ENCODE results near the gene NBPF3. TPM values are rescaled to one million over a fixed set of nuclear protein-coding genes. Genes with fewer than 3 reads are reported as not detected.

NBPF3 gene
- total and polyA plus RNA-seq, 2 experiments from 2014 or later: 8.1 to 13.8 TPM

DNA sequence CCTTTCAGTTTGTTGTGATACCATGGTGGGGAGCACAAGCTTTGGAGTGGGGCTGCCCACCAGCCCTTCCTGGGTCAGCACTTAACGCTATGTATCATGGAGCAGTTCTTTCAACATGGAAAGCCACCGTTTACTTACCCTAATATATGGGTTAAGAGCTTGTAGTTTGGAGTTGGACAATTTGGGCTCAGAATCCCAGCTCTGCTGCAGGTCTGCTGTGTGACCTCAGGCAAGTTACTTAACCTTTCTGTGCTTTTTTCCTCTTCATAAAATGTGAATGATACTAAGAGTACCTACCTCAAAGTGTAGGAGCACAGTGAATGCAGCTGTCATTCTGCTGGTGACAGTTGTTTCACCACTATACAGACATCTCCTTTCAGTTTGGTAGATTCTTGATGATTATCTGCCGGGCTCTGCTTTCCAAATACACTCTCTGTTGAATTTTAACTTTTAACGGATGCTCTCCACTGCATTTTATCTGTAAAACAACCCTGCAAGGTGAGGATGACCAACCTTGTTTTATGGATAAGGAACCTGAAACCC is 93.1 kb downstream of the NBPF3 start:
- Histone ChIP-seq H3K9me3 (ENCODE audit: low read depth) (no peaks in the 10 kb centered on the region), H3K4me3 (no peak overlapping the region), H3K27ac (no peak overlapping the region), H3K4me1 (ENCODE audit: low read depth) (no peaks in the 10 kb centered on the region), H3K36me3 (no peaks in the 10 kb centered on the region), H3K27me3 (no peaks in the 10 kb centered on the region)
- no peak for DNase-seq (ENCODE audit: low read depth in 1 of 2, low spot score in 1 of 2)
- TF ChIP-seq, protein P1, sequence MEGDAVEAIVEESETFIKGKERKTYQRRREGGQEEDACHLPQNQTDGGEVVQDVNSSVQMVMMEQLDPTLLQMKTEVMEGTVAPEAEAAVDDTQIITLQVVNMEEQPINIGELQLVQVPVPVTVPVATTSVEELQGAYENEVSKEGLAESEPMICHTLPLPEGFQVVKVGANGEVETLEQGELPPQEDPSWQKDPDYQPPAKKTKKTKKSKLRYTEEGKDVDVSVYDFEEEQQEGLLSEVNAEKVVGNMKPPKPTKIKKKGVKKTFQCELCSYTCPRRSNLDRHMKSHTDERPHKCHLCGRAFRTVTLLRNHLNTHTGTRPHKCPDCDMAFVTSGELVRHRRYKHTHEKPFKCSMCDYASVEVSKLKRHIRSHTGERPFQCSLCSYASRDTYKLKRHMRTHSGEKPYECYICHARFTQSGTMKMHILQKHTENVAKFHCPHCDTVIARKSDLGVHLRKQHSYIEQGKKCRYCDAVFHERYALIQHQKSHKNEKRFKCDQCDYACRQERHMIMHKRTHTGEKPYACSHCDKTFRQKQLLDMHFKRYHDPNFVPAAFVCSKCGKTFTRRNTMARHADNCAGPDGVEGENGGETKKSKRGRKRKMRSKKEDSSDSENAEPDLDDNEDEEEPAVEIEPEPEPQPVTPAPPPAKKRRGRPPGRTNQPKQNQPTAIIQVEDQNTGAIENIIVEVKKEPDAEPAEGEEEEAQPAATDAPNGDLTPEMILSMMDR (IDR thresholded peaks at IDR 0.05; ENCODE audit: low read depth, low read length): no peak

DNA sequence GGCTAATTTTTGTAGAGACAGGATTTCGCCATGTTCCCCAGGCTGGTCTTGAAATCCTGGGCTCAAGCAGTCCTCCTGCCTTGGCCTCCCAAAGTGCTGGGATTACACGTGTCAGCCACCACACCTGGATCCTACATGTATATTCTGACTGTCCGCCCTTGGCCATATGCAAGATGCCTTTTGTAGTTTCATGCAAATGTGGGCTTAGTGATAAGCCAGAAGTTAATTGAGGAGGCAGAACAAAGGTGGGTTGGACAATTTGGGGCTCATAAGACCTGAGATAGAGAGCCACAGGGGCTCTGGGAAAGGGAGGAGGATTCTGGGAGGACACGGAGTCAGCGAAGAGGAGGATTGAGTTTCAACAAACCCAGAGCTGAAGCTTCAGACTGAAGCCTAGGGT is 94.2 kb downstream of the NBPF3 start:
- Histone ChIP-seq H3K27me3 (no peaks in the 10 kb centered on the region), H3K36me3 (no peaks in the 10 kb centered on the region), H3K4me1 (ENCODE audit: low read depth) (no peaks in the 10 kb centered on the region), H3K4me3 (no peak overlapping the region), H3K9me3 (ENCODE audit: low read depth) (no peaks in the 10 kb centered on the region), H3K27ac (no peak overlapping the region)
- DNase-seq (ENCODE audit: low read depth in 1 of 2, low spot score in 1 of 2): no peak
- TF ChIP-seq, protein P1 (IDR thresholded peaks at IDR 0.05; ENCODE audit: low read depth, low read length): no peak

Other genes with a start within 250 kb of the NBPF3 start
- gene ECE1, start 149.7 kb upstream of the NBPF3 start, total RNA-seq: 43.8 and 59.1 TPM in 2 replicates
- 42.4 and 57.8 TPM in 2 replicates for gene ECE1, start 149.7 kb upstream of the NBPF3 start, polyA plus RNA-seq
- gene ALPL, start 69.3 kb downstream of the NBPF3 start, total RNA-seq: 0.27 and 0.67 TPM in 2 replicates
- gene ALPL, start 69.3 kb downstream of the NBPF3 start, polyA plus RNA-seq: 0.21 and 0.77 TPM in 2 replicates
- 4.1 and 7.4 TPM in 2 replicates for gene RAP1GAP, start 229.2 kb downstream of the NBPF3 start, total RNA-seq
- gene RAP1GAP, start 229.2 kb downstream of the NBPF3 start, polyA plus RNA-seq: 5.8 and 9.8 TPM in 2 replicates

Data from cardiac muscle cell (in vitro differentiated cells and primary cell).